Stimulated activated CD8-positive, alpha-beta memory T cell treated with anti-CD3 and anti-CD28 coated beads, Interleukin-4, amount 100 ng/mL, for 1 hour (primary cell): Measurements from ENCODE around the gene RABL3.
"Not testable (repeated sequence)": the region's sequence is repeated elsewhere in the genome, so short reads cannot be mapped to it uniquely, and the experiment has no call there.

Experiments
- DNase-seq, 2 donors: peaks; one replicate each; pipeline ENCODE4 v3.0.0-alpha.2; 2020; ENCODE audit warnings: low read depth in 2 of 2, low spot score in 1 of 2

The RABL3 gene

GRCh38 chr3:120742198-120742848 is at the start of gene RABL3, which contains the start of gene GTF2E1:
Gene RABL3, minus strand, starts transcription at chr3:120742516. Its CDS starts 9 bp downstream, at chr3:120742507.
Gene GTF2E1, plus strand, starts transcription at chr3:120742744. Its CDS starts 7,809 bp downstream, at chr3:120750553.
- peak; percentile 95 to 97 for DNase-seq

- no peak for DNase-seq
Observed at GRCh38 chr3:120791913-120792312, 49.6 kb upstream of the RABL3 start.

GRCh38 chr3:120791010-120791409 is 48.7 kb upstream of the RABL3 start:
- no peak for DNase-seq

- not testable (repeated sequence) for DNase-seq
Observed at GRCh38 chr3:120785832-120786231, 43.5 kb upstream of the RABL3 start.

GRCh38 chr3:120780977-120781376 is 38.7 kb upstream of the RABL3 start:
- DNase-seq: no peak

GRCh38 chr3:120778776-120779175 is 36.5 kb upstream of the RABL3 start:
- DNase-seq: no peak

GRCh38 chr3:120775411-120775810 is 33.1 kb upstream of the RABL3 start:
- no peak for DNase-seq

- DNase-seq: no peak
Observed at GRCh38 chr3:120773932-120774331, 31.6 kb upstream of the RABL3 start.

GRCh38 chr3:120772081-120772480 is 29.8 kb upstream of the RABL3 start:
- DNase-seq: no peak

- DNase-seq: no peak
Observed at GRCh38 chr3:120770891-120771290, 28.6 kb upstream of the RABL3 start.

GRCh38 chr3:120769436-120769835 is 27.1 kb upstream of the RABL3 start:
- DNase-seq: no peak

- no peak for DNase-seq
Observed at GRCh38 chr3:120767106-120767505, 24.8 kb upstream of the RABL3 start.

- no peak for DNase-seq
Observed at GRCh38 chr3:120766576-120766975, 24.3 kb upstream of the RABL3 start.

GRCh38 chr3:120765830-120766493 is 23.6 kb upstream of the RABL3 start:
- DNase-seq: no peak

- DNase-seq: no peak
Observed at GRCh38 chr3:120764206-120764605, 21.9 kb upstream of the RABL3 start.

GRCh38 chr3:120763601-120764000 is 21.3 kb upstream of the RABL3 start:
- DNase-seq: no peak

GRCh38 chr3:120762615-120763014 is 20.3 kb upstream of the RABL3 start:
- DNase-seq: no peak

- not testable (repeated sequence) for DNase-seq
Observed at GRCh38 chr3:120758551-120758950, 16.2 kb upstream of the RABL3 start.

GRCh38 chr3:120756061-120756460 is 13.7 kb upstream of the RABL3 start:
- no peak for DNase-seq

GRCh38 chr3:120753810-120754209 is 11.5 kb upstream of the RABL3 start:
- no peak for DNase-seq

- no peak for DNase-seq
Observed at GRCh38 chr3:120752865-120753264, 10.5 kb upstream of the RABL3 start.

- no peak for DNase-seq
Observed at GRCh38 chr3:120752230-120752629, 9.9 kb upstream of the RABL3 start.

- no peak for DNase-seq
Observed at GRCh38 chr3:120749843-120750242, 7.5 kb upstream of the RABL3 start.
